Measurements from ENCODE around the gene PRKCZ.

The PRKCZ gene

DNA sequence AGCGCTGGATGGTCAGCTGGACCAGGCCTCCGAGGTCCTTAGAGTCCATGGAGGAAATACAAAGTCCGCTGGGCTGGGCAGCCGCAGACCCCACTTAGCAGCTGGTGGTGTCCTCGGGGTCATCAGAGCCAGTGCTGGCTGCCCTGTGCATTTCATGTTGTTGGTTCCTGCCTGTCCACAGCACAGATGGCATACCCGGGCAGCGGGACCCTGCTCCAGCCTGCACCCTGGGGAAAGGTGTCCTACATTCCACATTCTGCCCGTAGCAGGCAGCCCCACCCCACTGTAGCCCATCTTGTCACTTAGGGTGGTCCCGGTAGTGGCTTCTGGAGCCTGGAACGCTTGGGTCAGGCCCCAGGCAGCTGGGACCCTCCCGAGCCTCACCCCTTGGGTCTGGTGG is 19.8 kb downstream of the PRKCZ start:
- DNase-seq, result no peak

DNA sequence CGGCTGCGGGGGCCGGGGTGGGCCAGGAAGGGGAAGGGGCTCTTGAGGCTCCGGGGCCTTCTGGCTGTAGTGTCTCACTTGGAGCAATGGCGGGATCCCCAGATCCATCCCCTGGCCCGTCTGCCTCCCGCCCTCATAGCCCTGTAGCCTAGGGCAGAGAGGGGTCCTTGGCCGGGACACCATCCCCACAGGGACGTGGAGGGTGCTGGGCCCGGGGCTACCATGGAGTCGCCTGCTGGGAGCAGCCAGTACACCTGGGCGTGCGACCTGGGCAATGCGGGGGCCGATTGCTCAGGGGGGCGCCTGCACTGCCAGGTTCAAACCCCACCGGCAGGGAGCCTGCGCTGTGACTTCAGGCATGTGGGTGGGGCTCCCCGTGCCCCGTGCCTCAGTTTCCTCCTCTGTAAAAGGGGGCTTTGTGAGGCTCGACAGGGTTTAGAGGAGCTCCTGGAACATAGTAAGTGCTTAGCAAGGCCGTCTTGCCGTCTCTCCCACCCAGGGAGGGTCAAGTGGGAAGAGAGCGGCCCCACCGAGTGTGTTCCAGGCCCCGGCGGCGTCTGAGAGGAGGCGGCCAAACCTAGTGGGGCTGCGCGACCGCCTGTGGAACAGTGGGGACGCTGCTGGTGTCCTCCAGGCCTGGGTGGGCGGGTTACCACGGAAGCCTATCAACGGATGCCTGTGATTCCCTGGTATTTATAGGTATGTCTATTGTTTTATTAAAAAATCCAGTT is 20.8 kb downstream of the PRKCZ start:
- DNase-seq, result no peak

DNA sequence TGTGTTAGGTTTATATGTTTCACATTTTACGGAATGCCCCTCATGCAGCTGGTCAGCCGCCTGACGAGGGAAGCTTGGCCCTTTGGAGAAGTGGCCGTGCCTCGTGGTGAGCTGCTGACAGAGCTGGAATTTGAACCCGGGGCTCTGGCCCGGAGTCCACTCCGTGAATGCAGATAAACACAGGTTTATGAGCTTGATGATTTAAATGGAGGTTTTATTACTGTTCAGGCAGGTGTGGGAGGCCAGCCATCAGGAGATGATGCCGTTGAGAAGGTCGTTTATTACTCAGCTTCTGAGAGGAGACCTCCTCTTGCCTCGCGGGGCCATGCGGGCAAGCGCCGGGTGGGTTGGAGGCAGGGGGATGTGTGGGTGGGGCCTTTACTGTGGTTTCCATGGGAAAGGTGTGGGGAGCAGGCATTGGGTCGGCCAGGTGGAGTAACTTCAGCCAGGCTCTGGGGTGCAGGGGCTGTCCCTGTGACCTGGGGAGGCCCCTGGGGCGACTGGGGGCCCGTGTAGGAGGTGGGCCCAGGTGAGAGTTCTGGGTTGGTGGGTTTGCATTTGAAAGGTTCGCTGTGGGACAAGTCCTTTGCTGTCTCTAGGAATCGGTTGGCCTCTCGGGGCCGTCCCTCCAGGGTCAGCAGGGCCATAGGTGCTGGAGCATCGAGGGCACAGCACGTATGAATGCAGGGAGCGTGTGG is 22.0 kb downstream of the PRKCZ start:
- no peak for DNase-seq

DNA sequence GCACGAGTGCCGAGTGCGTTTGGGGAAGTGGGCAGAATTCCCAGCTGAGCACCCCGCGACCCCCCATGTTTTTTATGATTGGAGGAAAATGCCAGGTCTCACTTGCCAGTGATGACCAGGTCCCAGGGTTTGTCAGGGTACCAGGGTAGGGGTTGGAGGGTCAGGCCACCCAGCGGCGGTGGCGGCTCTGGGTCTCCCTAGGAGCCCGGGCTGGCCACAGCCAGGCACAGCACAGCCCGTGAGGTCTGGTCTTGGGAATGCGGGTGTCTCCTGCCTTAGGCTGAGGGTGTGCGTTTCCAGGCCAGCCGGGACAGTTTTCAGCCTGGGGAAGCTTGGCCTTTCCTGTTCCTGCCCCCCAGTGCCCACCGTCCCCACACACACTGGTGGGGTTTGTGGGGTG is 22.7 kb downstream of the PRKCZ start:
- DNase-seq, result no peak

DNA sequence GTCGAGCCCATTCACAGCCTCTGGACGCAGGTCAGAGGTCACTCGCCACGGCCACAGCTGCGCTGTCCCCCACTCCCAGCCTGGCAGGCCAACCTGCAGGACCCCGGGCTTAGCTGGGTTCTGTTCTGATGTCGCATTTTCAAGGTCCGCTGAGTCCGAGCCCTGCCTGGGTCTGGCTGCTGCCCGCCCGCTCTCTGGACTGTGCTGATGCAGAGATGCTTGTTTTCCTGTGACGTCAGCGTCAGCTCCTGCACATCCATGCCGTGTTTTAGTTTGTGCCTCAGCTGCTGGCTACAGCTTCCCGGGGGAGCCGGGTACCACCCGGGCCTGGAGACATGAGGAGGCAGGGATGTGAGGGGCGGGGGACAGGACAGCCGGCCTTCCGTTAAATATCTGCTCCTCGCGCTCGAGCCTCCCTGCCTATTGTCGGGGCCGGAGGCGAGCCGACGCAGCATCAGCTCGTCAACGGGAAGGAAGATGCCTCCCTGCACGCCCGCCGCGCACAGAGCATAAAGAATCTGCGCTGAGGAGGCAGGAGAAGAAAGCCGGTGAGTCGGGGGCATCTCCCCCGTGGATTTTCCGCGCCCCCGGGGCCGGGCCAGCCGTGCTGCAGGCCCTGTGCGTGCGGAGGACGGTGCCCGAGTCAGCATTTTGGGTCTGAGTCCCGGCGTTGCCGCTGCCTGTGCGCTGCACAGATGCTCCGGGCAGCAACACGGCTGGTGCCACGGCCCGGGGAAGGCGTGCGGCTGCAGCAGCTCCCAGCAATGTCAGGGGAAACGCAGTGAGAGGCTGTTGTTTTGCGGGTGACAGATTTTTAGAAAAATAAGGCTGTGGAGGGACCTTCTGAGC is 23.4 kb downstream of the PRKCZ start:
- DNase-seq, result no peak

DNA sequence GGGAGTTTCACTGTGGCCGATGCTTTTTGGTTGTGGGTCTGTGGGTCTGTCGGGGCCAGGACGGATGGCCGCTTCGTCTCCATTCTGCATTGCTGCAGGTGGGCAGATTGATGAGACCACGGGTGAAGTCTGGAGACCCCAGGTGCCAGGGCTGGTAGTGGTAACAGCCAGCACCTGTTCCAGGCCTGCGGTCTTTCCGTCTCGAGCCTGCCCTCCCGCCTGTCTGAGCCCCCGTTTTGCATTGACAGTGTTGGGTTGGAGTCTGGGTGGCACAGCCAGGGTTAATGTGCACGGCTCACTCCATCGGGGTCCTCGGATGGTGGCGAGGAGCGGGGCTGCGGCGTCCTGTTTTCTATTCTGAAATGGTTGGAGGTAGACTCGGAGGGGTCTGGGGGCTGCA is 24.2 kb downstream of the PRKCZ start:
- no peak for DNase-seq

DNA sequence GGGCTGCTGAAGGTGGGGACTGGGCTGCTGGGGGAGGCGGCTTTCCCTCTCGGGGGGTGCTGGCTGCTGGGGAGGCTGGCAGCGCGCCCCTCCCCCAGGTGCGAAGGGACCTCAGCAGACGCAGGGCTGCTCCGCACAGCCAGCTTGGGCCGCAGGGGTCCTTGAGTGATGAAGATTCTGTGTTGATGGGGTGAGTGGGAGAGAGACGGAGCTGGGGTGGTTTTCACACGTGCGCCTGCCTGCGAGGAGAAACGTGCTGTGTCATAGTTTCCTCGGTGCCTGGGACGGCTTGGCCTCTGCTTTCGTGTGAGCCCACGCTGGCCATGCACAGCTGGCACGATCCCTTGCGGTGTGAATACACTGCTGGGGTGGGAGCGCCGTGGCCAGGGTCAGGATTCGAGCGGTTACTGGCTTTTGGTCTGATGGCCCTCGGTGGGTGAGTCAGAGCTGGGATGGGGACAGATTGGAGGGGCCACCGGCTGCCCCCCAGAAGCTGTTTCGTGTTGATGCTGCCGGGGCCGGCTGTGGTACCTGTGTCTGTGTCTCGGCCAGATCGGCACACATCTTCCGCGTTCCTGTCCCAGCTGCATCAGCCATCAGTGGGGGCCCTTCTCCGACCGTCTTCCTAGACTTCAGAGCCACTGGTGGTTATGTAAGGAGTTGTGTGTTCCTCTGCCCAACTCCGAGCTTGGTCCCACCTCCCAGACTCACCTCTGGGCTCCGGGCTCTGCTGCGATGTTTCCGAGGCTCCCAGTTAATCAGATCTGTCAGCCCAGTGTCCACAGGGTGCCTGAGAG is 24.9 kb downstream of the PRKCZ start:
- no peak for DNase-seq

DNA sequence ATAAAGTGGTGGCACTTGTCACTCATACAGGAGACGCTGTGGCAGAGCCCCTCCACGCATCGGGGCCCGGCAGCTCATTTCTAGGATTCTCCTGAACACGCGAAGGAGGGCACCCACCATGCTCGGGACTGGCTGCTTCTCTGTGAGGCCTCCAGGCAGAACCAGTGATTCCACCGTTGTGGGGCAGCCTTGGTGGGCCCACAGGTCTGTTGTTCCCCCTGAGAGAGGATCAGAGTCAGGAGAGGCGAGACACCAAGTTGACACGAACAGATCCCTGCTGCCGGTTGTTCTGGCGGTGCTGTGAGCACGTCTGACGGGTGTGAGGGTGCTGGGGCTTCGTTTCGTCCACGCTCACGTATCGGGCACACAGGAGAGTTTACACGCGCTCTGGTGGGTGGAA is 26.6 kb downstream of the PRKCZ start:
- DNase-seq, result no peak

DNA sequence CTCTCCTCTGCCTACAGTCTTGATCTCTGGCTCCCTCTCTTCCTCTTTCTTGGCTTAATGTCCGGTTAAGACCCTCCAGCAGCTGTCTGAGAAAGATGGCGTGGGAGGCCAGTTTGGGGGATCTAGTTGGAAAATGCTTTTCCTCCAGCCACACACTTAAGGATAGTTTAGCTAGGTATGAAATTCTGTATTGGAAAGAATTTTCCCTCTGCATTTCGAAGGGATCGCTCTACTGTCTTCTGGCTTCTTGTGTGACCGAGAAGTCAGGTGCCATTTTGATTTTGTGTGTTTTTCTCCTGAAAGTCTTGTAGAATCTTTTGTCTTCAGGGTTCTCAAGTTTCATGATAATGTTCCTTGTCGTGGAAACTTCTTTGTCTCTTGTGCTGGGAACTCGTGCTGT is 28.0 kb downstream of the PRKCZ start:
- DNase-seq, result no peak

DNA sequence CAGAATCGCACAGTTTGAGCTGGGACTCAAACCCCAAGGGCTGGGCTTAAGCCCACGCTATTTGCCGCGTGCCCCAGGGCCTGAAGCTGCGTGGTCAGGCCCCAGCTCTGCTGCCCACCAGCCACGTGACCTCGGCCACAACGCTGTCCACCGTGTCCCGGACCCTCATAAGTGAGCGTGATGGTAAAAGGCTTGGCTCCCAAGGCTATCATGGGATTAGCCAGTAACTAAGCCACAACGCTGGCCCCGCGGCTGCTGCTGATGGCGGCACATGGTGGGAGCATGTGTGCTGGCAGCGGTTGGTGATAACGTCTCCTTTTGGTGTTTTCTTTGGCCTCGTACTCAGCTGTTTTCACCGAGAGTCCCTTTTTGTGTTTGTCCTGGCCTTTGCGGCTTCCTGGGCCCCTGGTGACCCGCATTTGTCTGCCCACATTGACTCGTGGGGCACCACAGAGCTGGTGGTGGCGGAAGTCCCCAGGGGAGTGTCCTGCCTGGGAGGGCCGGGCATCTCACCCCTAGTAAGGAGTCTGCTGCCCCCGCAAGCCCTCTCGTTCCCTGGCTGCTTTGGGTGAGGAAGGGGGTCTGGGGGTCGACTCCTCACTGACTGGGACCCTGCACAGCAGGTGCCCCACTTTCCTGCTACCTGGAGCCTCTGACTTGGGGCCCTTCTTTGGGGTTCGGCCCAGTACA is 29.3 kb downstream of the PRKCZ start:
- no peak for DNase-seq

DNA sequence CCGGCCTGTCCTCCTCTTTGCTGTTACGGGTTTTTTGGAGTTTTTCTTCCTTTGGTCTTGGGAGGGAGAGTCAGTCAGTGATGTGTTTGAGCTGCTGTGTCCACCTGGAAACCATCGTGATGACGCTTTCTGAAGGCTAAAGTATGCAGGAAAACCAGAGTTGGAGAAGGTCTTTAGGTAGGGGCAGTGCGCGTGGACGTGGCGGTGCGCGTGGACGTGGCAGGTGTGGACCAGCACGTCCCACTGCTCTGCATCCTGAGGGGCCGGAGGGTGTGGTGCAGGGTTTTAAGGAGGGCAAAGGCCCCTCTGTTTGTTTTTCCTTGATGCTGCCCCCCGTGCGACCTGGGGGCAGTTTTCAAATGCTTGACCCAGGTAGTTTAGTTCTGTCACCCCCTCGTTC is 29.9 kb downstream of the PRKCZ start:
- no peak for DNase-seq

DNA sequence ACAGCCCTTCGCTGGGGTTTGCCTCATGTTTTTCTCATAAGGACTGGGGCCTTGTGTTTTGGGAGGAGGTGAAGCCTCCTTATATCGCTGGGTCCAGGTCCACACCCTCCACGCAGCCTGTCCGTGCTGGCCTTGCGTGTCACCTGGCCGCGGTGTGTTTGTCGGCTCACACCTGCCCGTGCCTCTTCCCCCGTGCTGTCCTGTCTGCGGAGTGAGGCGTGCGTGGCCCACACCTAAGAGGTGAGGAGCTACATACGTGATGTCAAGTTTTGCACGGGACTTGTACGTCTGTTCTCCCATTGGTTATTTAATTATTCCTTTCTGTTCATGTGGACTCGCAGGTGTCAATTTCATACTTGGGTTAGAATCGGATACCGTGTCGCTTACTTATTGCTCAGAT is 30.7 kb downstream of the PRKCZ start:
- DNase-seq, result no peak

DNA sequence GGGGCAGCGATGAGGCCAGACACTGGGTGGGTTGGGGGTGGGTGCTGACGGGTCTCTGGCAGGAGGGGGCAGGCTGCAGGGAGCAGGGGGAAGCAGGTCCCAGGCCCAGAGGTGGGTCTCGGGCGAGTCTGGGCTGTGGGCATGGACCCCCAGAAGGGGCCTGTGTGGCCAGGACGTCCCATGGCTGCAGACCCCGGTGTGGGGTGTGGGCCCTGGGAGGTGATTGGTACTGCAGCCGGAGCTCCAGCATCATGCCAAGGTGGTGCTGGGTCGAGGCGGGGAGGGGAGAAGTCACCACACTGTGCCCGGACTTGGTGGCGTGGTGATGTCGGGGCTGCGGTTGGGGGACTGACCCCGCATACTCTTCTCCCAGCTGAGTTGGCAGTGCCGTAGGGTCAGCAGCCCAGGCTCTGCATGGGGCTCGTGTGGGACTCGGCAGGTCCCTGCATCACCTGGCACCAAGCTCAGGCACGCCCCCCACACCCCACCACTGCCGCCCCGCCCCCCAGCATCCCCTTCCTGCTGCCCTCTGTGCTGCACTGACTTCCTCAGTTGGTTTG is 31.2 kb downstream of the PRKCZ start:
- no peak for DNase-seq

DNA sequence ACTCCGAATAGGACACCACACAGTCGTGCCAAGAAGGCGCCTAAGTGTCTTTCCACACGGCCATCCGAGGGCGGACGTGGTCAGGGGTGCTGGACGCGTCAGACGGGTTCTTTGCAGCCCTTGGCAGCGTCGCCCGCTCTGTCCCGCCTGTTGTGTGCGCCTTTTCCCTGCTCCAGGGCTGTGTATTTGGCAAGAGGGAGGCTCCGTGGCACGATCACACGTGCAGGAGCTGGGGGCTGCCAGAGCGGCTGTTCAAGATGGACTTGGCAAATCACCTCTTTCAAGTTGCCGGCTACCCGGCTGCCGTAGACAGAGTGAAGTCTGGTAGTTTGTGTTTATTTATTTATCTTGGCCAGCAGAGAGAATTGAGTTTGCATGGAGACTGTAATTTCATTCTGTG is 31.9 kb downstream of the PRKCZ start:
- DNase-seq, result no peak

DNA sequence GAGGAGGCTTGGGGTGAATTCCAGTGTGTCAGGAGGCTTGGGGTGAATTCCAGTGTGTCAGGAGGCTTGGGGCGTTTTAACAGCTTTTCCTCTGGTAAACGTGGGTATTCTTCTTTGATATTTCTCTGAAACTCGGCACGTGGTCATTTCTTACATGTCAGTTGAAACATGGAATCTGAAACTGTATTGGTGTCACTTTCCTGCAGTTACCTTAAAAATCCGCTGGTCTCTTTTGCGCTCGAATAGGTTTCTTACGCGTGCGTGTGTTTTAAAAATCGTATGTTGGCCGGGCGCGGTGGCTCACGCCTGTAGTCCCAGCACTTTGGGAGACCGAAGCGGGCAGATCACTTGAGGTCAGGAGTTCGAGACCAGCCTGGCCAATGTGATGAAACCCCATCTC is 33.5 kb downstream of the PRKCZ start:
- no peak for DNase-seq

DNA sequence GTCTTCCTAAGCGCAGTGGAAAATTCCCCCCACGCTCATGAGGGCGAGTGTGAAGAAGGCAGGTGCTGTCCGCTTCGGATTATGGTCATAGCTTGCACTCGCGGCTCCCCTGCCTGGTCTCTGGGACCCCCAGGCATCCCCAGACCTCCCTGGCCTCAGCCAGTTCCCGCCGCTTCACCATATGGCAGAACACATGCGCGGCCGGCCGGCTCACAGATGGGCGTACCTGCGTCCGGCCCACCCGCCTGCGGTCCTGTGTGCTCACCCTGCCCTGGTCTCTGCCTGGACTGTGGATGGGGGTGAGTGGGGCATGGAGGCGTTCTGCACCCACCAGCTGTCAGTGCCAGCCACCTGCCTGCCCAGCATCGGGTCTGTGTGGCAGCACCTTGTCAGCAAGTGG is 34.1 kb downstream of the PRKCZ start:
- DNase-seq, result no peak

DNA sequence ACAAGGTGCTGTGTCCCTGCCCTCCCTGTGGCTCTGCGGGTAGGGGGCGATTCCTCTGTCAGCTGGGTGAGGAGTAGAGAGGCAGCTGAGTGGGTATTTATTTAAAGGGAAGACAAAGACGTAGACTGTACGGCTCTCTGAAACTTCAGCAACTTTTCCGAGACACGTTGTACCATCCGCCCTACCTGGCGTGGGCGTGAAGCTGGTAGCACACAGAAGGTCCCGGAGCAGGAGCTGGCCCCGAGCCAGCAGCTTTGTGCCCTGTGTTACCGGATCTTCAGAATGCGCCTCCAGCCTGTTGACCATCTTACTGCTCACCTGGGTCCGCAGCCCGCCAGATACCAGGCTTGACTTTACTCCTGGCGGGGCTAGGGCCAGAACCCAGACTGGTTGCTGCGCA is 34.9 kb downstream of the PRKCZ start:
- no peak for DNase-seq

DNA sequence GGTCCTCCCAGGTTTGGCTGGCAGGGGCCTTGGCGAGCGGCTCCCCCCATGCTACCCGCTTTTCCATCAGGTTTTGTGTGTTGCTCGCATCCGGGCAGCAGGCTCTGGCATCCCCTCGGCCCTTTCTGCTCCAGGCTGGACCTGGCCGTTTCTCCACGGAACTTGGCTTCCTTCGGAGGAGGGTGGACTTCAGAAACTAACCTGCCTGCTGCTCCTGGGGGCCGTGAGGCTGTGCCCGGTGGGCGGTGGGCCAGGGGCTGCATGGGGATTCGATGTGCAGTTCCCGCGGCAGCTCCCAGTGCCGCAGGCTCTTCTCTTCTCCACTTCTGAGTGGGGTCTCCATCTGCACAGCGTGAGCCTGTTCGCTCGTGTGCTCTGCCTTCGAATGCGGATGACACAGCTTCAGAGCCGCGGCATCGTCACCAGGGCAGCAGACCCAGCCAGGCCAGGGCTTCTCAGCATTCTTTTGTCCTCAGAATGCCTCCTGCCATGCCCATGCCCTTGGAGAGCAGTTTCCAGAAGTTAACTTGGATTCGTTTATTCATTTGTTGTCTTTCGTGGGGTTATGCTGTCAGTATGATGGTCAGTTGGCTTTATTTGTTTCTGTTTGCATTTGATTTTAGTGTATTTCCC is 36.4 kb downstream of the PRKCZ start:
- no peak for DNase-seq

DNA sequence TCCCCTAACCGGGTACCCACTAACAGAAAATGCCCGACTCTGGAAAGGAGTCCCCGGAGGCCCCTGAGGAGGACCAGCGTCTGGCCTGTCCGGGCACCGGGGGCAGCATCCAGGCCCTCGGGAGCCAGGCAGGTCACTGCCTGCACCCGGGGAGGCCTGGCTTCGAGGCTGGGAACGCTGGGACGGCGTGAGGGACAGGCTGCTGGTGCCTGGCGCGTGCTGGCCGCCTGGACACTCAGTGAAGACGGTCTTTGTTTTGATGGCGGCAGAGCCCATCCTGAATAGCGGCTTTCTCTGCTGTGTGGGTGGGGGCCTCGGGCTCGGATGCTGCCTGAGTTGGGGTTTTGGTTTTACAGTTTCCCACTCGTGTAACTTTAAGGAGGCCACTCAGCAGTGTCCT is 37.6 kb downstream of the PRKCZ start:
- DNase-seq, result no peak

DNA sequence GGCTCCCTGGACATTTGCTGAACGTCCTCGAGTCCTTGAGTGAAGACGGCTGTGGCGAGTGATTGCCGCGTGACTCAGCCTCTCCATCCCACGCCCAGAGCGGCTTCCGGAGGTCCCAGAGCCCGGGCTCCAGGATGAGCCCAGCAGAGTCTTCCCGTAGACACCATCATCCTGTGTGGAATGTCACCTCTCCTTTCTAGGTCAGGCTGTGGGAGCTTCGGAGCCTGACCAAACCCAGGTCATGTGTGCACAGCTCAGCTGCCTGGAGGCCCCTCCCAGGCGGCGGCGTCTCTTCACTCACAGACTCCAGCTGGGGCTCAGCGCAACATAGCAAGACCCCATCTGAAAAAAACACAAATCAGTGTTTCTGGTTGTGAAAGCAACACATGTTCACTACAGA is 38.2 kb downstream of the PRKCZ start:
- DNase-seq, result no peak

DNA sequence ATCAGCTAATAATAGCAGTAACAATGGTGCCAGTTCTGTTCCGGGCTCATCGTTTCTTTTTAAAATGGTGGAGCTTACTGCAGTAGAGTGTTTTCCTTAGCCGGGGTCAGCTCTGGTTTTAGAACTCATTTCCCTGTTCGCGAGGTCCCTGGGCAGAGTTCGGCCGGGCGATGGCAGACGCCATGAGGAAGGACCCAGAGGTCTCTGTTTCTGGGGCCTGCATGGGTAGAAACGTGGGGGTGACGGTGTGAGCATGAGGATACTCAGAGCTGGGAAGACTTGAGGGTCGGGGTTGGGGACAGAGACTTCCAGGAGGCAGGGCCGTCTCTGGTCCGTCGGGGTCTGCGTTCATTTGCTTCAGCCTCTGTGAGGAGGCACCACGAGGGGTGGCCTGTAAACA is 38.8 kb downstream of the PRKCZ start:
- DNase-seq, result no peak

All from NCI-H1048 (cell line).